Transverse colon (tissue), 4 donors: ENCODE results near the gene ACACA.

Source experiments
- CTCF ChIP-seq, 5 experiments: fragments of 200-600 bp in 3 of 5; fragments of 450-650 bp in 2 of 5; sonication (generic) in 3 of 5; IDR thresholded peaks; 1 replicate in 2 of 5; 2 replicates in 3 of 5; pipeline ENCODE4 v1.5.1; 2016 to 2017; ENCODE audit warnings: antibody characterized with exemption in 5 of 5, inconsistent platforms in 3 of 5, mild to moderate bottlenecking in 2 of 5, moderate library complexity in 1 of 5
- POLR2A ChIP-seq: fragments of 450-650 bp; IDR thresholded peaks from one replicate; pipeline ENCODE4 v1.6.1; 2016; ENCODE audit warnings: antibody characterized with exemption, mild to moderate bottlenecking, moderate library complexity
- POLR2AphosphoS5 ChIP-seq, 3 donors: sonication (generic); formaldehyde crosslinking; IDR thresholded peaks; one replicate each; pipeline ENCODE4 v1.6.1; 2016; ENCODE audit warnings: antibody characterized with exemption in 3 of 3

GRCh38 chr17:37100231-37100630 is 306.4 kb downstream of the ACACA start:
- no peak for TF ChIP-seq CTCF (IDR thresholded peaks at IDR 0.05)
- TF ChIP-seq POLR2A, result no peak
- TF ChIP-seq POLR2AphosphoS5 (IDR thresholded peaks at IDR 0.05), result no peak
